Measurements from ENCODE around the gene CD247.

DNA sequence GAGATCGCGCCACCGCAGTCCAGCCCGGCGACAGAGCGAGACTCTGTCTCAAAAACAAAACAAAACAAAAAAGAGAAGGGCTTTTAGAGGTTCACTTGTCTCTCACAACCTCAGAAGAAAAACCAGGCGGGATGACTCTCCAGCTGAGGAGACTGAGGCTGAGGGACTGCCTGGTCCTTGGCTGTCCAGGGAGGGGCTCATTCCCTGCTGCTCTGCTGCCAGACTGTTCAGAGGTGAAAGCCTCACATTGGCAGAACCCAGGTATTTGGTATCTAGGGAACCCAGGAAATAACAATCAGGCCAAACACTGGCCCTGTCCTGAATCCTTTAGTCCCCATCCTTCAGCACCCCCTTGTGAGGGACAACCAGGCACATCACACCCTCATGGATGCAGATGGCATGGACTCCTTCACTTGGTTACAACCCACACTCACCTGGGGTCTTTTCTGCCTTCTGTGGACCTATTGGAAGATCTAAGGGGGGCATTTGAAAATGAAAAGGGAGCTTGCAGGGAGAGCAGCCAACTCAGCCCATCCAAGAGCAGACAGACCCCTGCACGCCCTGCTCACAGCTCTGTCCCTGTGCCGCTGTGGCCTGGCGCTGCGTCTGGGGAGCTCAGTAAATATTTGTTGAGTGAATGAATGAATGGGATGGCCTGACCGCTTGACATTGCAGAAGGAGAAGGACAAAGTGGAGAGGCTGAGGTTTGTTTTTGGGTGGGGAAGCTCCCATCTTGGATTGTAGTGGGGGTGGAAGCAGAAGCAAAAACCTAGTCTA is 33.4 kb downstream of the CD247 start:
- no peak for TF ChIP-seq POLR2AphosphoS5 (IDR thresholded peaks at IDR 0.05; ENCODE audit: low read depth, low read length)
- TF ChIP-seq POLR2A (IDR thresholded peaks at IDR 0.05; ENCODE audit: low read depth, low read length): no peak
- no peak for TF ChIP-seq TAF1 (IDR thresholded peaks at IDR 0.05; ENCODE audit: low read depth, low read length)

Measured in GM12891 (cell line).